Smooth muscle cell of the brain vasculature (primary cell): ENCODE data around the gene KLF11.
A peak's percentile ranks its signal among the peaks of the same experiment; 100 is the strongest.

Experiments used
- DNase-seq: peaks from one replicate; pipeline ENCODE4 v3.0.0-alpha.2; 2012; ENCODE audit warnings: low read depth, low spot score

Gene KLF11

GRCh38 chr2:10063566-10063965, 20.2 kb downstream of the KLF11 start:
- no peak for DNase-seq

- DNase-seq = no peak
These were observed 21.8 kb downstream of the KLF11 start for GRCh38 chr2:10064932-10065772.

- DNase-seq = no peak
These were observed 22.4 kb downstream of the KLF11 start for GRCh38 chr2:10065773-10066055.

GRCh38 chr2:10067330-10067729, 24.0 kb downstream of the KLF11 start:
- DNase-seq = no peak

GRCh38 chr2:10067881-10068280, 24.5 kb downstream of the KLF11 start:
- no peak for DNase-seq

- no peak for DNase-seq
These were observed 27.8 kb downstream of the KLF11 start for GRCh38 chr2:10071176-10071575.

- no peak for DNase-seq
These were observed 28.2 kb downstream of the KLF11 start for GRCh38 chr2:10071595-10071994.

- peak; percentile 68 for DNase-seq
These were observed 29.5 kb downstream of the KLF11 start for GRCh38 chr2:10072656-10073480.

- no peak for DNase-seq
These were observed 30.4 kb downstream of the KLF11 start for GRCh38 chr2:10073706-10074105.

- no peak for DNase-seq
These were observed 31.8 kb downstream of the KLF11 start for GRCh38 chr2:10075101-10075500.

- no peak for DNase-seq
These were observed 32.3 kb downstream of the KLF11 start for GRCh38 chr2:10075571-10076209.

- DNase-seq = no peak
These were observed 33.2 kb downstream of the KLF11 start for GRCh38 chr2:10076511-10076910.

- no peak for DNase-seq
These were observed 33.7 kb downstream of the KLF11 start for GRCh38 chr2:10076988-10077527.

GRCh38 chr2:10078001-10078400, 34.7 kb downstream of the KLF11 start:
- DNase-seq = no peak

- no peak for DNase-seq
These were observed 35.4 kb downstream of the KLF11 start for GRCh38 chr2:10078704-10079265.

- DNase-seq = peak; percentile 82
These were observed 36.0 kb downstream of the KLF11 start for GRCh38 chr2:10079266-10079869.

GRCh38 chr2:10079870-10080535, 36.7 kb downstream of the KLF11 start, which contains the start of gene CYS1:
Gene CYS1 (minus strand): TSS chr2:10080411. CDS start chr2:10080223, 188 bp downstream.
- no peak for DNase-seq

GRCh38 chr2:10080536-10081304, 37.4 kb downstream of the KLF11 start:
- DNase-seq = no peak

GRCh38 chr2:10083046-10083445, 39.7 kb downstream of the KLF11 start:
- no peak for DNase-seq

GRCh38 chr2:10083692-10084211, 40.4 kb downstream of the KLF11 start:
- DNase-seq = no peak
